ENCODE measurements around the gene COL9A2.
"Not testable (repeated sequence)": the region's sequence is repeated elsewhere in the genome, so short reads cannot be mapped to it uniquely, and the experiment has no call there.

Gene COL9A2

GRCh38 chr1:40357625-40358024 lies 40.5 kb upstream of the COL9A2 start:
- H3K4me3 ChIP-seq (ENCODE audit: low read depth, low read length), result no peak overlapping the region
- no peak for TF ChIP-seq CTCF (IDR thresholded peaks at IDR 0.05; ENCODE audit: low read depth, low read length)

GRCh38 chr1:40353082-40353481 lies 36.0 kb upstream of the COL9A2 start:
- TF ChIP-seq CTCF (IDR thresholded peaks at IDR 0.05; ENCODE audit: low read depth, low read length), result no peak
- H3K4me3 ChIP-seq (ENCODE audit: low read depth, low read length), result no peak overlapping the region

GRCh38 chr1:40352126-40352525 lies 35.0 kb upstream of the COL9A2 start:
- no peak for TF ChIP-seq CTCF (IDR thresholded peaks at IDR 0.05; ENCODE audit: low read depth, low read length)
- no peak overlapping the region for H3K4me3 ChIP-seq (ENCODE audit: low read depth, low read length)

- TF ChIP-seq CTCF (IDR thresholded peaks at IDR 0.05; ENCODE audit: low read depth, low read length), result no peak
- no peak overlapping the region for H3K4me3 ChIP-seq (ENCODE audit: low read depth, low read length)
Observed at GRCh38 chr1:40351124-40351523, 34.0 kb upstream of the COL9A2 start.

GRCh38 chr1:40350391-40350790 lies 33.3 kb upstream of the COL9A2 start:
- no peak overlapping the region for H3K4me3 ChIP-seq (ENCODE audit: low read depth, low read length)
- no peak for TF ChIP-seq CTCF (IDR thresholded peaks at IDR 0.05; ENCODE audit: low read depth, low read length)

GRCh38 chr1:40344597-40344996 lies 27.5 kb upstream of the COL9A2 start:
- no peak for TF ChIP-seq CTCF (IDR thresholded peaks at IDR 0.05; ENCODE audit: low read depth, low read length)
- H3K4me3 ChIP-seq (ENCODE audit: low read depth, low read length), result no peak overlapping the region

GRCh38 chr1:40342381-40342717 lies 25.3 kb upstream of the COL9A2 start:
- not testable (repeated sequence) for H3K4me3 ChIP-seq (ENCODE audit: low read depth, low read length)

GRCh38 chr1:40341491-40342380 lies 24.6 kb upstream of the COL9A2 start:
- TF ChIP-seq CTCF (IDR thresholded peaks at IDR 0.05; ENCODE audit: low read depth, low read length), result no peak
- no peak overlapping the region for H3K4me3 ChIP-seq (ENCODE audit: low read depth, low read length)

Data from WI38 (cell line).